GM21825 (cell line): ENCODE data around the gene ACVR1B.

ENCODE experiments used
- ATAC-seq: cut with Tn5 transposase; IDR thresholded peaks from one replicate; pipeline ENCODE4 v1.9.1; 2021; ENCODE audit warnings: mild to moderate bottlenecking, moderate library complexity; ENCODE audit not compliant: unreplicated experiment

The ACVR1B gene

GRCh38 chr12:51942501-51943000 lies 8.9 kb upstream of the ACVR1B start:
- ATAC-seq, result no peak

GRCh38 chr12:51943346-51943745 lies 8.2 kb upstream of the ACVR1B start:
- ATAC-seq, result no peak

DNA sequence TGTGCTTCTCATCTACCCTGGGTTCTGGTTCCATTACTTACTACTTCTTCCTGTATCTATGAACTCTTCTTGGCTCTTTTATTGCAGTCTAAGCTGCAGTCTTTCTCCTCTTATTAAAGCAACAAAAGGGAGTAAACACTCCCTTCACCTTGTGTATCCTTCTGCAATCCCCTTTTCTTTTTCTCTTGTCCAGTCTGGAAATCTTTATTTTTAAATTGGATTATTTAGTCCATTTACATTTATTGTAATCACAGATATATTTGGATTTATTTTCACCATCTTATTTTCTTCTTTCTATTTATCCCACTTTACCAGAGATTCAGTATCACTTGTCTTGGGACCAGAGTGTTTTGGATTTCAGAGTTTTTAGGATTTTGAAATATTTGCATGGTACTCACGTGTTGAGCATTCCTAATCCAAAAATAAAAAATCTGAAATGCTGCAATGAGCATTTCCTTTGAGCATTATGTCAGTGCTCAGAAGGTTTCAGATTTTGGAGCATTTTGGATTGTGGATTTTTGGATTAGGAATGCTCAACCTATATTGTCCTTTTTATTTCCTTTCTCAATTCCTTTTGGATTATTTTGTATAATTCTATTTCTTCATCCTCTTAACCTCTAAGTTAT lies 6.8 kb upstream of the ACVR1B start:
- ATAC-seq, result no peak

DNA sequence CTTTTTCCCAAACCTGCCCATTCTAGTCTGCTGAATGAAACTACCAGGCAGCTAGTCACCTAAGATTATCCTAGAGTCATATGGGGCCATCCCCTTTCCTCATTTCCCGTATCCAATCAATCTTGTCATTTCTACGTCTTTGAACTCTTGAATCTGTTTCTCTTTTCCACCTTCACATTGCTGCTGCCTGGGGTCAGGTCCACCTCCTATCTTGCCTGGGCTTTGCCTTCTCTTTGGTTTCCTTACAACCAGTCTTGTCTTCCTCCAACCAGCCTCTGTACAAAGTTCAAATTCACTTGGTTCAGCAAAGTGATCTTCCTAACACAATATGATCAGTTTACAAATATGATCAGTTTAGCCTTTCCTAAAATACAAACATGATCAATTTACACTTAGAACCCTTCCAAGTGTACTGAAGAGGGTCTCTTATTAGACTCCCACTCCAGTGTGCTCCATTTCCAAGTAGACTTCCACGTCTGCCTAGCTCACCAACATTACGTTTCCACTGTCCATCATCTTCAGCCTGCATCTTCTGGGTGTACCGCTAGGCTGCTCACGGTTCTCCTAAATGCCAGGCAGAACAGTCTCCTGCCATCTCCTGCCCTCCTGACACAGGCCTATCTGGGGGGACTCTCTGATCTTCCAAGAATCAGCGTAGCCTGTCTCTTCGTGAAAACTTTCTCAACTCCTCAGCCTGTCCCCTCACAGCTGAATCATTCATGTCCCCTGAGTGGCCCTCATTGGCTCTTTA lies 4.1 kb upstream of the ACVR1B start:
- no peak for ATAC-seq

- ATAC-seq, result no peak
Observed at GRCh38 chr12:51948066-51948465, 3.4 kb upstream of the ACVR1B start.

GRCh38 chr12:51949342-51950030 lies 2.0 kb upstream of the ACVR1B start:
- no peak for ATAC-seq

- no peak for ATAC-seq
Observed at GRCh38 chr12:51950682-51951198, 759 bp upstream of the ACVR1B start.

DNA sequence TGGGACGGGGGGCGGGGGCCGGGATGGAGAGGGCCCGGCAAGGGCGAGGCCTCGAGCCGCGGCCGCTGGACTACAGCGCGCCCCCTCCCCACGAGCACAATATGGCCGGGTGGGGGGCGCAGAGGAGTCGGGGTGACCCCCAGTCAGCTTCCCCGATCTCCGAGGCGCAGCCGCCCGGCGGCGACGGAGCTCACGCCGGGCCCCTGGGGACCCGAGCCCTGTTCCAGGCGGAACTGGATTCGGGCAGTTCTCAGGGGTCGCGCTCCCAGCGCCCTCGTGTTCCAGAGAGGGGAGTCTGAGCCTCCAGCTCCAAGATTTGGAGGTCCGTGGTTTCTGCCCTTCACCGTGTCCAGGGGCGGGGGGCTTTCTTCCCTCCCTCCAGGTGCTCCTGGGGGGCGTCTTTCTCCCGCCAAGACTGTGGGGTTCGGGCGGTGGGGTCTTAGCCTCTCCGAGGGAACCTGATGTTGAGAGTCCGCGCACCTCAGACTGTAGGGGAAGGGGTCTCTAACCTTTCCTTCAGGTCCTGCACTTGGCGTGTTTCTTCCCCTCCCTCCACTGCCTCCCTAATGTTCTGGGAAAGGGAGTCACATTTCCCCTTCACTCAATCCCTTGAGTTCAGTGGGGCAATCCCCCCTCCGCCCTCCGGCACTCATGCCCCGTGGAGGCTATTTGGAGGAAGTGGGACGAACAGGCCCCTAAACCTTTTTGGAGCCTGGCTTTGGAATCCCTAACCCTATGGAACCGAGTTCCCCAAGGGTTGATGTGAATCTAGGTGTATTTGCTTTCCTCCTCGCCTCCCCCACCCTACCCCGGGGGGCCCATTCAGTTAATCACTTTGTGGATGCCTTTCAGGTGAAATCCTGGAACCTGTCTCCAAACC lies 584 bp downstream of the ACVR1B start:
- no peak for ATAC-seq

DNA sequence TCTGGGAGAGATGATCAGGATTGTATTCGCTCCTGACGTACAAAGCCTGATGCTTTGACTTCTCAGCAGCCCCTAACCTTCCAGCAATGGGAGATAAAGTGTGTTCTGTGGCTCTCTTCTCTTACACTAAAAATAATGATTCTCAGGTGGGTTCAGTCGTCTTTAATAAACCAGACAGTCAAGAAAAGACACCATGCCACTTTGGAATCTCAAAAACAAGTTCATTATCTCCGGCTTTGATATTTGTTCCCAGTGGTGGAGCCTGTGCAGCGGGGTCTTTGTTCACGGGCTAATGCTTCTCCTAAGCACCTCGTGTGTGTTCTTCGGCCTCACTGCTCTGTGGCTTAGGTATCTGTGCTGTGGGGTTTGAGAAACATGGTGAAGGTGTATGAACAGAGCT lies 1.6 kb downstream of the ACVR1B start:
- ATAC-seq, result no peak

DNA sequence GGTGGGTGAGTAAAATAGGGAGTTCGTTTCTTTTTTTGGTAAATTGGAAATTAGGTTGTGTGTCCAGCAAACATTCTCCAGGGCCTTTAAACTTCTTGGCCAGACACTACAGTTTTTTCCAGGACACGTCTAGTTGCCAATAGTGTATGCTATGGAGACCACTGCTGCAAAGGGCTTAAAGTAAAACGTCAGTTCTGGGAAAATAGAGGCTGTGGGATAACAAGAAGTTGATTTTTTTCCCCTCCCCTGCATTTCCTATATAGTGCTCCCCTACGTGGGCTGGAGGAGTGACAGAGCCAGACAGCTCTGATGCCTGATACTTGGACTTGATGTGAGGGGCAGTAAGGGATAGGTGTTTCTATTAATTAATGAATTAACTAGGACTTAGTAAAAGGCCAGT lies 2.4 kb downstream of the ACVR1B start:
- ATAC-seq, result no peak

DNA sequence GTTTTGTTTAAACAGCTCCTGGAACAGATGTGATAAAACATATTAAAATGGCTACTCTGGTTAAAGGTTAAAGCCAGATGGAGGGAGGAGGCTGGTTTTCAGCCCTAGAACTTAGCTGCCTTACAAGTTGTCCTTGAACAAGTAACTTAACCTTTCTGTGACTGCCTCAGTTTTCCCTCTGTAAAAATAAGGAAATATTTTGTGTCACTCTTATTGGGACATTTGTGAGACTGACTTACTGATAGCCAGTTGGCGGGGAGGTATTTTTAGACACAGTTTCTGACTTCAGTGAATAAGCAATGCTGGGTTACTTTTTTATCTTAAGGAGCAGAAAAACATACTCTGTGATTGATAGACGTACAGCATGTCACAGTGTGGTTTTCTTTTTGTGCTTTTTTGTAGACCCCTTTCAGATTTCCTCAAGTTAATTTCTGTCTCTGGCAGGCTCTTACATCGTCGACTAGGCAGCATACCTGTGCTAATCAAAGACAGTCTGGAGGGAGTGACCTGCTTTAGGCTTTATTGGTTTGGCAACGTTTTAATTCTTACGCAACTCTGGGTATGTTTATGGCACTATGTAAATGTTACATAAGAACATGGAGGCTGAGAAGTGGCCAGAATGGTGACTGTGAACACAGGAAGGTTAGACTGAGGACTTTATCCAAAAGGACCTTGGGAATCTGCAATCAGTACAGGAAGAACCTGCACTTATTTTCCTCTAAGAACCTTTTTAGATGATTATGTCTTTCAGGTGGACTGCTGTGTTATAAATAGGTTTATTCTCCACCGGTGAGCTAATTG lies 3.3 kb downstream of the ACVR1B start:
- ATAC-seq, result no peak

GRCh38 chr12:51955702-51956101 lies 4.2 kb downstream of the ACVR1B start:
- no peak for ATAC-seq

- ATAC-seq, result no peak
Observed at GRCh38 chr12:51958542-51958941, 7.0 kb downstream of the ACVR1B start.

GRCh38 chr12:51959211-51959610 lies 7.7 kb downstream of the ACVR1B start:
- no peak for ATAC-seq

DNA sequence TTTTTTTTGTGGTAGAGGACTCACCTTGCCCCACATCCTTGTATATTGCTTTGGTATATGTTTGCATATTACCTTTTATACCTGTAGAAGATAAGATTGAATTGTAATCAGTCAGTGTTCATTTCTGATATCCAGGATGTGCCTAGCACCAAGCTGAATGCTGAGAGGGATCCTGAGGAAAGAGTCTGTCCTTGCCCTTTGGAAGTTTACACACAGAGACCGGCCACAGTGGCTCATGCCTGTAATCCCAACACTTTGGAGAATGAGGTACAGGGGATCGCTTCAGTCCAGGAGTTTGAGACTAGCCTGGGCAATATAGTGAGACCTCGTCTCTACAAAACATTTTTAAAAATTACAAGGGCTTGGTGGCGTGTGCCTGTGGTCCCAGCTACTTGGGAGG lies 8.4 kb downstream of the ACVR1B start:
- ATAC-seq, result no peak

- ATAC-seq, result no peak
Observed at GRCh38 chr12:51960488-51960887, 9.0 kb downstream of the ACVR1B start.

DNA sequence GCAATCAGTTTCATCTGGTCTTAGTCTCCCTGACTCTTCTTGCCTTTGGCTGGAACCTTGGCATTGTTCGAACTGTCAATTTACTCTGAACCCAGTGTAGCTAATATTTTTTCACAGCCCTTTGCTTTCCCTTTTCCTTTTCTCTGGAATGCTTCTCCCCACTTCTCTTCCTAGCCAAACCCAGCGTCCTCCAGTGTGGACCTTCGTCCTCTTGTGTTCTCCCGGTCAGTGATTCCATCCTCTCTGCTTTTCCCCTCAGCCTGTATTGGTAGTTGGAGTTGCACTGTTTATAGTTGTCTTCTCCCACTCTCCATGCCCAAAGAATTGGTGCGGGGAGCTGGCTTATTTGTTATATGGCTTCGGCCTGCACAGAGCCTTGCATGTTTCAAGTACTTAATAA lies 9.4 kb downstream of the ACVR1B start:
- no peak for ATAC-seq

DNA sequence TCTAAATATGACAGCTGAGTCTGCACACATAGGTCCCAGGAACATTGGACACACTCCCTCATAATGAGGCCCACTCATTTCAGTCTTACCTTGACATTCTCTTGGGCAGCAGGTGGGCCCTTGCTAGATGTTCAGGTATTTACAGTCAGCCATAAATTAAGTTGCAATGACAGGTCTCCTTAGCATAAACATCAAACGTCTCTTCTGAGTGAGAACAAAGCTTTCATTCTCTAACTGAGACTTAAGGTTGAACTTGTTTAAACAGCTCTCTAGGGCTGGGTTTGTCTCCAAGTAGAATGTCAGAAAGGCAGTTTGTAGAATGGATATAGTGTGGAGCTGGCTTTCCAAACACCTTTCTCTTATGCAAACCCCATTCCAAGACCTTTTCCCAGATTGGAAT lies 10.3 kb downstream of the ACVR1B start:
- no peak for ATAC-seq

- ATAC-seq, result no peak
Observed at GRCh38 chr12:51962737-51963136, 11.2 kb downstream of the ACVR1B start.

- no peak for ATAC-seq
Observed at GRCh38 chr12:51963477-51963876, 12.0 kb downstream of the ACVR1B start.
